Tibial nerve (tissue), 4 donors: ENCODE results near the gene ARHGEF19. TPM values are rescaled to one million over a fixed set of nuclear protein-coding genes. Genes with fewer than 3 reads are reported as not detected.

Experiments used
- DNase-seq, 2 donors: peaks; one replicate each; pipeline ENCODE4 v3.0.0-alpha.2; 2019; ENCODE audit warnings: low spot score in 2 of 2
- H3K27ac ChIP-seq, 4 donors: fragments of 200-600 bp; sonication (generic) in 3 of 4; one replicate each; pipeline ENCODE4 v1.5.1; 2017 to 2019; ENCODE audit warnings: mild to moderate bottlenecking in 1 of 4
- H3K27me3 ChIP-seq, 2 donors: fragments of 200-600 bp; sonication (generic) in 1 of 2; one replicate each; pipeline versions ENCODE4 v1.5.1 to v1.6.0; 2017 to 2019
- H3K36me3 ChIP-seq, 3 donors: fragments of 200-600 bp; sonication (generic); one replicate each; pipeline ENCODE4 v1.5.1; 2018 to 2019
- H3K4me1 ChIP-seq, 4 donors: fragments of 200-600 bp; sonication (generic) in 3 of 4; one replicate each; pipeline ENCODE4 v1.5.1; 2017 to 2019
- H3K4me3 ChIP-seq, 4 donors: fragments of 200-600 bp; sonication (generic) in 3 of 4; one replicate each; pipeline ENCODE4 v1.5.1; 2017 to 2019; ENCODE audit warnings: mild to moderate bottlenecking in 1 of 4, moderate library complexity in 1 of 4
- H3K9me3 ChIP-seq, 4 donors: fragments of 200-600 bp; sonication (generic) in 3 of 4; one replicate each; pipeline ENCODE4 v1.5.1; 2017 to 2019
- CTCF ChIP-seq, 5 experiments: fragments of 200-600 bp in 3 of 5; fragments of 450-650 bp in 2 of 5; sonication (generic) in 3 of 5; IDR thresholded peaks; one replicate each; pipeline ENCODE4 v1.5.1; 2016 to 2019; ENCODE audit warnings: antibody characterized with exemption in 5 of 5, mild to moderate bottlenecking in 3 of 5, moderate library complexity in 2 of 5
- EP300 ChIP-seq, 2 donors: sonication (generic); formaldehyde crosslinking; IDR thresholded peaks; one replicate each; pipeline ENCODE4 v1.6.1; 2017; ENCODE audit warnings: antibody characterized with exemption in 2 of 2, mild to moderate bottlenecking in 1 of 2
- POLR2A ChIP-seq, 2 donors: fragments of 450-650 bp; IDR thresholded peaks; one replicate each; pipeline ENCODE4 v1.6.1; 2017; ENCODE audit warnings: antibody characterized with exemption in 2 of 2, mild to moderate bottlenecking in 2 of 2, moderate library complexity in 2 of 2
- WGBS, 2 donors: methylation state at CpG; one replicate each; pipeline ENCODE4 v1.1.5; 2018; 5-methylcytosine and 5-hydroxymethylcytosine counted together
- total RNA-seq, 4 donors: library from RNA; depleted of rRNA; stranded (reverse); fragments of >200 nt; gene quantifications; one replicate each; pipeline ENCODE4 v1.1.0, GENCODE V29; 2016

The ARHGEF19 gene
- total RNA-seq, 4 donors from 2014 or later, result 7.8 to 19.3 (median 11.1) TPM

GRCh38 chr1:16243936-16244649 lies 31.6 kb upstream of the ARHGEF19 start:
- Histone ChIP-seq H3K36me3 (peaks cover 0 to 19% (median 0%) of the 10 kb centered on the region in 3 donors), H3K4me3 (no peak overlapping the region), H3K4me1 (peaks cover 0 to 41% (median 21%) of the 10 kb centered on the region in 4 donors), H3K9me3 (no peaks in the 10 kb centered on the region), H3K27me3 (no peaks in the 10 kb centered on the region), H3K27ac (peak overlapping the region; percentile 6 to 90 (median 32))
- peak; percentile 81 to 92 for DNase-seq
- TF ChIP-seq CTCF (IDR thresholded peaks at IDR 0.05), result peak; percentile 80 to 95 (median 86)
- peak in 1 of 2 donors; percentile 61 for TF ChIP-seq EP300 (IDR thresholded peaks at IDR 0.05)
- no peak for TF ChIP-seq POLR2A (IDR thresholded peaks at IDR 0.05)
- 23% methylated on average over 8 of the region's 8 CpGs for WGBS, 2 donors

GRCh38 chr1:16243215-16243610 lies 30.8 kb upstream of the ARHGEF19 start:
- no peak for TF ChIP-seq CTCF (IDR thresholded peaks at IDR 0.05)
- TF ChIP-seq EP300 (IDR thresholded peaks at IDR 0.05), result no peak
- TF ChIP-seq POLR2A (IDR thresholded peaks at IDR 0.05), result no peak
- peaks cover 0 to 33% (median 13%) of the 10 kb centered on the region in 4 donors for H3K4me1 ChIP-seq
- 77 to 79% methylated on average over 8 of the region's 8 CpGs for WGBS, 2 donors
- H3K36me3 ChIP-seq, result peaks cover 0 to 19% (median 0%) of the 10 kb centered on the region in 3 donors
- H3K27ac ChIP-seq, result peak overlapping the region in 1 of 4 donors; percentile 90
- DNase-seq, result no peak
- H3K9me3 ChIP-seq, result no peaks in the 10 kb centered on the region
- H3K4me3 ChIP-seq, result no peak overlapping the region
- no peaks in the 10 kb centered on the region for H3K27me3 ChIP-seq

GRCh38 chr1:16242556-16243214 lies 30.2 kb upstream of the ARHGEF19 start:
- Histone ChIP-seq H3K4me1 (peaks cover 0 to 30% (median 10%) of the 10 kb centered on the region in 4 donors), H3K27me3 (no peaks in the 10 kb centered on the region), H3K27ac (peak overlapping the region in 1 of 4 donors; percentile 1), H3K36me3 (peaks cover 0 to 19% (median 0%) of the 10 kb centered on the region in 3 donors), H3K9me3 (no peaks in the 10 kb centered on the region), H3K4me3 (no peak overlapping the region)
- WGBS, 2 donors, result 74 to 78% methylated on average over 17 of the region's 17 CpGs
- no peak for DNase-seq
- no peak for TF ChIP-seq CTCF (IDR thresholded peaks at IDR 0.05)
- no peak for TF ChIP-seq POLR2A (IDR thresholded peaks at IDR 0.05)
- no peak for TF ChIP-seq EP300 (IDR thresholded peaks at IDR 0.05)

GRCh38 chr1:16241221-16241708 lies 28.8 kb upstream of the ARHGEF19 start:
- H3K27ac ChIP-seq, result no peak overlapping the region
- DNase-seq, result no peak
- no peaks in the 10 kb centered on the region for H3K27me3 ChIP-seq
- no peaks in the 10 kb centered on the region for H3K9me3 ChIP-seq
- WGBS, 2 donors, result 66 to 74% methylated on average over 10 of the region's 10 CpGs
- H3K4me3 ChIP-seq, result no peak overlapping the region
- H3K36me3 ChIP-seq, result peaks cover 0 to 7% (median 0%) of the 10 kb centered on the region in 3 donors
- no peak for TF ChIP-seq EP300 (IDR thresholded peaks at IDR 0.05)
- H3K4me1 ChIP-seq, result peaks cover 0 to 30% (median 15%) of the 10 kb centered on the region in 4 donors

GRCh38 chr1:16239972-16240491 lies 27.6 kb upstream of the ARHGEF19 start:
- WGBS, 2 donors, result 87% methylated on average over 2 of the region's 2 CpGs
- H3K27ac ChIP-seq, result no peak overlapping the region
- H3K4me1 ChIP-seq, result peaks cover 0 to 36% (median 18%) of the 10 kb centered on the region in 4 donors
- H3K27me3 ChIP-seq, result no peaks in the 10 kb centered on the region
- no peak overlapping the region for H3K4me3 ChIP-seq
- no peaks in the 10 kb centered on the region for H3K36me3 ChIP-seq
- no peak for DNase-seq
- no peak for TF ChIP-seq CTCF (IDR thresholded peaks at IDR 0.05)
- no peak for TF ChIP-seq EP300 (IDR thresholded peaks at IDR 0.05)
- no peak for TF ChIP-seq POLR2A (IDR thresholded peaks at IDR 0.05)
- no peaks in the 10 kb centered on the region for H3K9me3 ChIP-seq
